Measurements from ENCODE around the gene EVI5L. TPM values are rescaled to one million over a fixed set of nuclear protein-coding genes. Genes with fewer than 3 reads are reported as not detected.

The EVI5L gene
- total RNA-seq, 1 donor from 2014 or later = 9.2 TPM

DNA sequence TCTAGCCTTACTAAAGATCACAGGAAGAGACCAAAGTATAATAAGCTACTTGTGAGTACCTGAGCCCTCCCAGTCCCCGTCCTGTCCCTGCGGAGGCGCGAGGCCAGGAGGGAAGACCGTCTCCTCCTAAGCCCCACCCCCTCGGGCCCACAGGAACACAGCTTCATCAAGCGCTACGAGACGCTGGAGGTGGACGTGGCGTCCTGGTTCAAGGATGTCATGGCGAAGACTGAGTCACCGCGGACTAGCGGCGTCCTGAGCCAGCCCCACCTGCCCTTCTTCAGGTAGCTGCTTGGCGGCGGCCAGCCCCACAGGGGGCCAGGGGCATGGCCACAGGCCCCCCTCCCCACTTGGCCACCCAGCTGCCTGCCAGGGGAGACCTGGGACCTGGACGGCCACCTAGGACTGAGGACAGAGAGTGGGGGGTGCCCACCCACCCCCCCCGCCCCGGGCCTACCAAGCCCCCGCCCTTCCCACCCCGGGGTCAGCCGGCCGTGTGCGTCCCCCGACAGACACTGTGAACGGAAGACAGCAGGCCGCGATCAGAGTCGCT lies 82.2 kb downstream of the EVI5L start:
- H3K27me3 ChIP-seq (ENCODE audit: control insufficient read depth, insufficient read depth, low read length) = peaks cover 2% of the 10 kb centered on the region
- H3K4me3 ChIP-seq (ENCODE audit: low read depth, low read length) = no peak overlapping the region
- TF ChIP-seq, protein P1, sequence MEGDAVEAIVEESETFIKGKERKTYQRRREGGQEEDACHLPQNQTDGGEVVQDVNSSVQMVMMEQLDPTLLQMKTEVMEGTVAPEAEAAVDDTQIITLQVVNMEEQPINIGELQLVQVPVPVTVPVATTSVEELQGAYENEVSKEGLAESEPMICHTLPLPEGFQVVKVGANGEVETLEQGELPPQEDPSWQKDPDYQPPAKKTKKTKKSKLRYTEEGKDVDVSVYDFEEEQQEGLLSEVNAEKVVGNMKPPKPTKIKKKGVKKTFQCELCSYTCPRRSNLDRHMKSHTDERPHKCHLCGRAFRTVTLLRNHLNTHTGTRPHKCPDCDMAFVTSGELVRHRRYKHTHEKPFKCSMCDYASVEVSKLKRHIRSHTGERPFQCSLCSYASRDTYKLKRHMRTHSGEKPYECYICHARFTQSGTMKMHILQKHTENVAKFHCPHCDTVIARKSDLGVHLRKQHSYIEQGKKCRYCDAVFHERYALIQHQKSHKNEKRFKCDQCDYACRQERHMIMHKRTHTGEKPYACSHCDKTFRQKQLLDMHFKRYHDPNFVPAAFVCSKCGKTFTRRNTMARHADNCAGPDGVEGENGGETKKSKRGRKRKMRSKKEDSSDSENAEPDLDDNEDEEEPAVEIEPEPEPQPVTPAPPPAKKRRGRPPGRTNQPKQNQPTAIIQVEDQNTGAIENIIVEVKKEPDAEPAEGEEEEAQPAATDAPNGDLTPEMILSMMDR (IDR thresholded peaks at IDR 0.05; ENCODE audit: insufficient read depth, low read length, severe bottlenecking) = no peak
- FAIRE-seq (no peak), DNase-seq (ENCODE audit: low read depth) (no peak)
- peaks cover 8% of the 10 kb centered on the region for H3K36me3 ChIP-seq (ENCODE audit: control insufficient read depth, insufficient read depth, low read length)

DNA sequence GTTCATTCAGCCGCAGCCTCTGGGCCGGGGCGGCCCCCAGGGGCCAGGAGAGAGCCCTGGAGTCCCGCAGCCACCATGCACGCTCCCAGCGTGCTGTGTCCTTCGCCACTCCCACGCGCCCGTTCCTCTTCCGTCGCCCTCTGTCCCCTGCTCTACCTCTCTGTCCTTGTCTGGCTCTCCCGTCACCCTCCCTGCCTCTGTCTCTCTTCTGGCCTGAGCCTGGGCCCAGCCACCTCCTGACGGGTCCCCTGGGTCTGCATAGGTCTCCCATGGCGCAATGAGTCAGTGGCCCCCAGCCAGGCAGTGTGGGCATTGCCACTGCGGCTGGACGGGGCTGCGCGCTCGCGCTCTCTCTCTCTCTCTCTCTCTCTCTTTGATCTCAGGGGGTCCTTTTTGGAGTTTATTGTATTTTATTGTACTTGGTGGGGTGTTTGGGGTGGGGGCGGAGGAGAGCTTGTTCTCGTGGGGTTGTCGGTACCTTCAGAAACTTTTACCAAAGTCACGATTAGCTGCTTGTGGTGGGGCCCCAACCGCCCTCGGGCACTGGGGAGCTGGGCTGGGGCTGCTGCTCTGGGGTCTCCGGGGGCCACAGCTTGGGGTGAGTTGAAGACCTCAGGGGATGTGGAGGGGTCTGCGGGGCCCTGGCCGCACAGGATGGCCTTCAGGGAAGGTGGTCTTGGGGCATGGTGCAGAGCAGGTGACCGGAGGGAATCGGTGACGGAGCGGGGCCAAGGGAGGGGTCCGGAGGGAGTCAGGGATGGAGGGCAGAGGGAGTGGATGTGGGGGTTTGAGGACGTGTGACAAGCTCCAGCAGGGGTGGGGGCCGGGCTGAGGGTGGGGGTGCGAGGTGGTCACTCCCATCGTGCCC lies 82.9 kb downstream of the EVI5L start:
- peaks cover 2% of the 10 kb centered on the region for H3K27me3 ChIP-seq (ENCODE audit: control insufficient read depth, insufficient read depth, low read length)
- H3K36me3 ChIP-seq (ENCODE audit: control insufficient read depth, insufficient read depth, low read length) = peaks cover 7% of the 10 kb centered on the region
- FAIRE-seq = no peak
- TF ChIP-seq, protein P1 (IDR thresholded peaks at IDR 0.05; ENCODE audit: insufficient read depth, low read length, severe bottlenecking) = no peak
- DNase-seq (ENCODE audit: low read depth) = no peak
- H3K4me3 ChIP-seq (ENCODE audit: low read depth, low read length) = no peak overlapping the region

DNA sequence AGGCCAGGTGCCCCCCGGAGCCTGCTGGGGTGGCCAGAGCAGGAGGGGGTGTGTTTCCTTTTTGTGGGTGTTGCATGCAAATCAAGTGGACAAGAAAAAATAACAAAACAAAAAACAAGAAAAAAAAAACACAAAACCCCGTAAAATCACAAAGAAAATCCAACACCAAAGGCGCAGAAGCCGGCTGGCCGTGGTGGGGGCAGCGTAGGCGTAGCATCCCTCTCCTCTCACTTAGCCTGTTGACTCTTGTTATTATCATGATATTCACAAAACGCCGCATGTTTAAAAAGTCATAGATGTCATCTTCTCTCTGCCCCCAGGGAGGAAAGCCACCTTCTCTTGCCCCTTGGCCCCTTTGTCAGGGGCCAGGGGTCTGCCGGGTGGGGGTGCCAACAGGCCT lies 83.6 kb downstream of the EVI5L start:
- peaks cover 7% of the 10 kb centered on the region for H3K36me3 ChIP-seq (ENCODE audit: control insufficient read depth, insufficient read depth, low read length)
- TF ChIP-seq, protein P1 (IDR thresholded peaks at IDR 0.05; ENCODE audit: insufficient read depth, low read length, severe bottlenecking) = no peak
- no peak overlapping the region for H3K4me3 ChIP-seq (ENCODE audit: low read depth, low read length)
- FAIRE-seq (no peak), DNase-seq (ENCODE audit: low read depth) (no peak)
- H3K27me3 ChIP-seq (ENCODE audit: control insufficient read depth, insufficient read depth, low read length) = peaks cover 2% of the 10 kb centered on the region

DNA sequence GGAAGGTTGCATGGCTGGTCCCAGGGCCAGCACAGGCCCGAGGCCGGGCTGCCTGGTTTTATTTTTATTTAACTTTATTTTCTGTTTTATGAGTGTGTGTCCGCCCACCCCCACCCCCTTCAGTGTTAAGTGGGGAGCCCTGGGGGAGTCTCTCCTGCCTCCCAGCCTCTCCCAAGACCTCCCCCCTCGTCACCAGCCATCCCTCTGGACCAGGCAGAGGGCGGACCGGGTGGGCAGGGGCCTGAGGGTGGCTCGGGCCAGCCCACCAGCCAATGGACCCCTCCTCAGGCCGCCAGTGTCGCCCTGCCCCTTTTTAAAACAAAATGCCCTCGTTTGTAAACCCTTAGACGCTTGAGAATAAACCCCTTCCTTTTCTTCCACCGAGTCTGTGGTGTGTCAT lies 84.1 kb downstream of the EVI5L start:
- DNase-seq (ENCODE audit: low read depth) (no peak), FAIRE-seq (no peak)
- TF ChIP-seq, protein P1 (IDR thresholded peaks at IDR 0.05; ENCODE audit: insufficient read depth, low read length, severe bottlenecking) = no peak
- H3K36me3 ChIP-seq (ENCODE audit: control insufficient read depth, insufficient read depth, low read length) = peaks cover 7% of the 10 kb centered on the region
- H3K27me3 ChIP-seq (ENCODE audit: control insufficient read depth, insufficient read depth, low read length) = peaks cover 2% of the 10 kb centered on the region
- H3K4me3 ChIP-seq (ENCODE audit: low read depth, low read length) = no peak overlapping the region

Other genes with a start within 250 kb of the EVI5L start
- 2.4 and 7.0 TPM in 2 replicates for gene CAMSAP3, start 234.4 kb upstream of the EVI5L start, total RNA-seq
- gene XAB2, start 200.7 kb upstream of the EVI5L start, total RNA-seq = 21.8 and 23.4 TPM in 2 replicates
- 10.3 and 14.5 TPM in 2 replicates for gene PET100, start 200.4 kb upstream of the EVI5L start, total RNA-seq
- gene PCP2, start 196.5 kb upstream of the EVI5L start, total RNA-seq = not detected in 2 replicates
- 47.9 and 89.4 TPM in 2 replicates for gene STXBP2, start 193.1 kb upstream of the EVI5L start, total RNA-seq
- gene RETN, start 161.2 kb upstream of the EVI5L start, total RNA-seq = not detected in 2 replicates
- not detected in 2 replicates for gene MCEMP1, start 153.1 kb upstream of the EVI5L start, total RNA-seq
- gene TRAPPC5, start 149.4 kb upstream of the EVI5L start, total RNA-seq = 29.2 and 141 TPM in 2 replicates
- gene FCER2, start 128.1 kb upstream of the EVI5L start, total RNA-seq = not detected in 2 replicates
- not detected in 2 replicates for gene CLEC4G, start 98.1 kb upstream of the EVI5L start, total RNA-seq
- not detected in 2 replicates for gene CD209, start 82.7 kb upstream of the EVI5L start, total RNA-seq
- gene CLEC4M, start 67.0 kb upstream of the EVI5L start, total RNA-seq = not detected in 2 replicates
- gene PRR36, start 44.2 kb downstream of the EVI5L start, total RNA-seq = 0.13 TPM in 1 of 2 replicates, not detected in the other
- 7.6 and 13.2 TPM in 2 replicates for gene LRRC8E, start 58.3 kb downstream of the EVI5L start, total RNA-seq
- 10.0 and 11.9 TPM in 2 replicates for gene MAP2K7, start 73.7 kb downstream of the EVI5L start, total RNA-seq
- gene TGFBR3L, start 84.6 kb downstream of the EVI5L start, total RNA-seq = 1.8 and 1.9 TPM in 2 replicates
- 13.4 and 15.9 TPM in 2 replicates for gene SNAPC2, start 90.1 kb downstream of the EVI5L start, total RNA-seq
- gene CTXN1, start 95.9 kb downstream of the EVI5L start, total RNA-seq = 0.26 and 0.77 TPM in 2 replicates
- 96.1 and 146 TPM in 2 replicates for gene TIMM44, start 113.4 kb downstream of the EVI5L start, total RNA-seq
- 26.5 and 37.4 TPM in 2 replicates for gene ELAVL1, start 175.4 kb downstream of the EVI5L start, total RNA-seq
- gene CCL25, start 222.5 kb downstream of the EVI5L start, total RNA-seq = not detected in 2 replicates